Gastroesophageal sphincter (tissue), 4 donors: Measurements from ENCODE around the gene C1QTNF9. TPM values are rescaled to one million over a fixed set of nuclear protein-coding genes. Genes with fewer than 3 reads are reported as not detected.
"Not testable (repeated sequence)": the region's sequence is repeated elsewhere in the genome, so short reads cannot be mapped to it uniquely, and the experiment has no call there.

Source experiments
- ATAC-seq: fragments of 150-250 bp; one replicate; pipeline ENCODE4 v1.9.1; 2016; ENCODE audit warnings: mild to moderate bottlenecking, moderate library complexity
- H3K27ac ChIP-seq, 4 donors: fragments of 200-600 bp; sonication (generic) in 3 of 4; 1 replicate in 3 of 4; 2 replicates in 1 of 4; pipeline ENCODE4 v1.5.1; 2016 to 2019
- H3K27me3 ChIP-seq: fragments of 200-600 bp; sonication (generic); one replicate; pipeline ENCODE4 v1.5.1; 2019
- H3K36me3 ChIP-seq, 2 donors: fragments of 200-600 bp; sonication (generic); one replicate each; pipeline ENCODE4 v1.5.1; 2019; ENCODE audit warnings: control low read depth in 1 of 2
- H3K4me1 ChIP-seq, 3 donors: fragments of 200-600 bp; sonication (generic); 1 replicate in 2 of 3; 2 replicates in 1 of 3; pipeline ENCODE4 v1.5.1; 2016 to 2019; ENCODE audit warnings: control low read depth in 2 of 3
- H3K4me3 ChIP-seq, 2 donors: fragments of 200-600 bp; sonication (generic); one replicate each; pipeline ENCODE4 v1.5.1; 2019; ENCODE audit warnings: mild to moderate bottlenecking in 1 of 2, moderate library complexity in 1 of 2
- H3K9me3 ChIP-seq, 3 donors: fragments of 200-600 bp; sonication (generic); one replicate each; pipeline ENCODE4 v1.5.1; 2017 to 2019; ENCODE audit warnings: control low read depth in 2 of 3
- EP300 ChIP-seq: sonication (generic); formaldehyde crosslinking; IDR thresholded peaks from one replicate; pipeline ENCODE4 v1.6.1; 2017; ENCODE audit warnings: antibody characterized with exemption, mild to moderate bottlenecking
- POLR2A ChIP-seq, 2 donors: fragments of 450-650 bp; IDR thresholded peaks; one replicate each; pipeline ENCODE4 v1.6.1; 2017; ENCODE audit warnings: antibody characterized with exemption in 2 of 2, mild to moderate bottlenecking in 2 of 2, moderate library complexity in 1 of 2
- POLR2AphosphoS5 ChIP-seq: sonication (generic); formaldehyde crosslinking; IDR thresholded peaks from one replicate; pipeline ENCODE4 v1.6.1; 2017; ENCODE audit warnings: antibody characterized with exemption
- WGBS, 2 donors: methylation state at CpG; one replicate each; pipeline ENCODE4 v1.1.5; 2018; ENCODE audit warnings: low coverage in 1 of 2; 5-methylcytosine and 5-hydroxymethylcytosine counted together
- total RNA-seq, 4 donors: library from RNA; depleted of rRNA; stranded (reverse); fragments of >200 nt; gene quantifications; one replicate each; pipeline ENCODE4 v1.1.0, GENCODE V29; 2016
- TF ChIP-seq, protein P1 (sequence below), 4 experiments: fragments of 200-600 bp in 2 of 4; fragments of 450-650 bp in 2 of 4; sonication (generic) in 1 of 4; IDR thresholded peaks; one replicate each; pipeline ENCODE4 v1.5.1; 2017 to 2019; ENCODE audit warnings: antibody characterized with exemption in 4 of 4, mild to moderate bottlenecking in 2 of 4, moderate library complexity in 2 of 4

Gene C1QTNF9, protein sequence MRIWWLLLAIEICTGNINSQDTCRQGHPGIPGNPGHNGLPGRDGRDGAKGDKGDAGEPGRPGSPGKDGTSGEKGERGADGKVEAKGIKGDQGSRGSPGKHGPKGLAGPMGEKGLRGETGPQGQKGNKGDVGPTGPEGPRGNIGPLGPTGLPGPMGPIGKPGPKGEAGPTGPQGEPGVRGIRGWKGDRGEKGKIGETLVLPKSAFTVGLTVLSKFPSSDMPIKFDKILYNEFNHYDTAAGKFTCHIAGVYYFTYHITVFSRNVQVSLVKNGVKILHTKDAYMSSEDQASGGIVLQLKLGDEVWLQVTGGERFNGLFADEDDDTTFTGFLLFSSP
- 1 to 10 TPM in 2 of 4 donors, under 1 TPM in 1, not detected in 1; 0.81 to 2.4 (median 1.1) TPM for total RNA-seq

DNA sequence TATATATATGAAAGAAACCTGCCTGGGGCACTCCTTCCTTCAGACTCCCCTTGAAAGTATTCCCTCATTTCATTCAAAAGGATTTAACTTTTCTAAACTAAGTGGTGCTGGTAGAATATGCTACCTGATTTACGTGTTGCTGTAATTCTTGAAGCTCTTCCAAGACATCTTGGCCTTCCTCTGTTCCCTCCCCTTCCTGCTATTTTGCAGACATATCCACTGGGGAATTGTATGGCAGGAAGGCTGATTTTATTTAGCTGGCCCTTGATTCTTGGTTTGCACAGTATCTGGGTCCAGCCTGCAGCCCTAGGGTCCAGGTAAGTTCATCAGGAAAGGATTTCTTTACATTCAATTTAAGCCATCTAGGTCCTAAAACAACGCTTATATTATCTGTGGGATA lies at the start of gene C1QTNF9:
Gene C1QTNF9, plus strand, starts transcription at position 281 of the 400 bp plus-strand sequence. CDS start 6,424 bp downstream, outside the sequence.
- H3K27me3 ChIP-seq, H3K9me3 ChIP-seq, ATAC-seq, H3K4me3 ChIP-seq, H3K36me3 ChIP-seq, H3K4me1 ChIP-seq: not testable (repeated sequence)
- H3K27ac ChIP-seq, result peak within 1 kb of the TSS in 1 of 4 donors; percentile 52
- 41 to 57% methylated on average over 1 to 2 of the region's 2 CpGs for WGBS, 2 donors

DNA sequence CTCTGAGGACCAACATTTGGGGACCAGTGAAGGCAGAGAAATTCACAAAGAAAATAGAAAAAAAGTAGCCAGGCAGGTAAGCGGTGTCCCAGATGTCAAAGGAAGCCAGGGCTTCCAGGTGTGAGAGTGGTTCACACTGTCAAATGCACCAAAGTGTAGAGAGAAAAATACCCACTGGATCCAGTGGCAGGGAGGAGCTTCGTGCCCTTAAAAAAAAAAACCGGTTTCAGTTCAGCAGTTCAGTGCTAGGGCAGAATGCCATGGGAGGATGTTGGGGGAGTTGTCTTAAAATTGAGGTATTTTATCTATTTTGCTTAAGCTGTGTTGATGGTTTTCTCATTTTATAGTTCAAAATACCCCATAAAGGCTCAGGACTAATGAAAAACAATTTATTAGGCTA lies 47.8 kb upstream of the C1QTNF9 start:
- H3K4me3 ChIP-seq, result no peak overlapping the region
- H3K4me1 ChIP-seq, result peaks cover 0 to 11% (median 0%) of the 10 kb centered on the region in 3 donors
- no peaks in the 10 kb centered on the region for H3K27me3 ChIP-seq
- no peak overlapping the region for H3K27ac ChIP-seq
- no peaks in the 10 kb centered on the region for H3K9me3 ChIP-seq
- WGBS, 2 donors, result 75 to 77% methylated on average over 3 of the region's 3 CpGs
- no peaks in the 10 kb centered on the region for H3K36me3 ChIP-seq
- TF ChIP-seq POLR2AphosphoS5 (no peak), EP300 (no peak), POLR2A (IDR thresholded peaks at IDR 0.05) (no peak)
- TF ChIP-seq, protein P1, sequence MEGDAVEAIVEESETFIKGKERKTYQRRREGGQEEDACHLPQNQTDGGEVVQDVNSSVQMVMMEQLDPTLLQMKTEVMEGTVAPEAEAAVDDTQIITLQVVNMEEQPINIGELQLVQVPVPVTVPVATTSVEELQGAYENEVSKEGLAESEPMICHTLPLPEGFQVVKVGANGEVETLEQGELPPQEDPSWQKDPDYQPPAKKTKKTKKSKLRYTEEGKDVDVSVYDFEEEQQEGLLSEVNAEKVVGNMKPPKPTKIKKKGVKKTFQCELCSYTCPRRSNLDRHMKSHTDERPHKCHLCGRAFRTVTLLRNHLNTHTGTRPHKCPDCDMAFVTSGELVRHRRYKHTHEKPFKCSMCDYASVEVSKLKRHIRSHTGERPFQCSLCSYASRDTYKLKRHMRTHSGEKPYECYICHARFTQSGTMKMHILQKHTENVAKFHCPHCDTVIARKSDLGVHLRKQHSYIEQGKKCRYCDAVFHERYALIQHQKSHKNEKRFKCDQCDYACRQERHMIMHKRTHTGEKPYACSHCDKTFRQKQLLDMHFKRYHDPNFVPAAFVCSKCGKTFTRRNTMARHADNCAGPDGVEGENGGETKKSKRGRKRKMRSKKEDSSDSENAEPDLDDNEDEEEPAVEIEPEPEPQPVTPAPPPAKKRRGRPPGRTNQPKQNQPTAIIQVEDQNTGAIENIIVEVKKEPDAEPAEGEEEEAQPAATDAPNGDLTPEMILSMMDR (IDR thresholded peaks at IDR 0.05), result no peak
- ATAC-seq, result no peak

DNA sequence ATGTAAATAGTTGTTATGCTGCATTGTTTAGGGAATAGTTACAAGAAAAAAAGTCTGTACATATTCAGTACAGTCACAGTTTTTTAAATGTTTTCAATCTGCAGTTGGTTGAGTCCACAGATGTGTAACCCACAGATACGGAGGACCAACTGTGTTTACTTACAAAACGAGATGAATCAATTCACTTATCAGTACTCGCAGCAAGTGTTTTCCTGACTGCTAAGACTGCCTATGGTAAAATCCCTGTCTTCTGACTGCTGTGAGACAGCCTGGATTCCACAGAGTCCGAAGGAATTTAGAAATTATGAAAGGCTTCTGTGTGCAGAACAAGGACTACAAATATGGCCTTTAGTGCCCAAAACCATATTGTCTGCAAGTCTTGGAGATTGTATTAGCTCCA lies 45.7 kb upstream of the C1QTNF9 start:
- 29 to 52% methylated on average over 4 of the region's 4 CpGs for WGBS, 2 donors
- H3K27ac ChIP-seq, result peak overlapping the region in 1 of 4 donors; percentile 25

DNA sequence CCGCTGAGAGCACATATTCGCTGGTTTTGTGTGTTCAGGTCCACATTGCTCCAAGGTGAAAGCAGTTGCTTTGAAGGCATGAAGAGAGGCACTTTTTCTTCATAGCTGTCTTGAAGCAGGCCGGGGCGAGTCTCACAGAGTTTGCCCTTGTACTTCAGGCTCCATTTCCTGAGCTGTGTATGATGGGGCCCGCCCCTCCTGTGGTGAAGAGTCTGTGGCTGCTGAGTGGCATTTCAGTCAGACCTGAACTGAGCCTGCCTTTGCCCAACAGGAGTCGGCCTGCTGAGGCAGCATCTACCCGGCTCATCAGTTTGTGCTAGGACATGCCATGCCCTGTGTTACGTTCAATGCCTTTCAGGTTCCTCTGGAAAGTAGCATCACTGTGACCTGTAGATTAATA lies 44.4 kb upstream of the C1QTNF9 start:
- Histone ChIP-seq H3K4me3 (no peak overlapping the region), H3K4me1 (peaks cover 0 to 24% (median 0%) of the 10 kb centered on the region in 3 donors), H3K27me3 (no peaks in the 10 kb centered on the region), H3K27ac (peak overlapping the region in 2 of 4 donors; percentile 7 to 31), H3K36me3 (no peaks in the 10 kb centered on the region), H3K9me3 (no peaks in the 10 kb centered on the region)
- WGBS, 2 donors, result 87 to 92% methylated on average over 4 of the region's 8 CpGs
- no peak for TF ChIP-seq POLR2AphosphoS5
- no peak for TF ChIP-seq EP300
- TF ChIP-seq, protein P1 (IDR thresholded peaks at IDR 0.05), result no peak
- TF ChIP-seq POLR2A (IDR thresholded peaks at IDR 0.05), result no peak
- no peak for ATAC-seq

More for the DNA sequence above, 45.7 kb upstream of the C1QTNF9 start:
- Histone ChIP-seq H3K4me1 (peaks cover 0 to 23% (median 0%) of the 10 kb centered on the region in 3 donors), H3K27me3 (no peaks in the 10 kb centered on the region), H3K36me3 (no peaks in the 10 kb centered on the region), H3K4me3 (no peak overlapping the region), H3K9me3 (no peaks in the 10 kb centered on the region)
- ATAC-seq, result no peak
- no peak for TF ChIP-seq EP300
- no peak for TF ChIP-seq POLR2AphosphoS5
- TF ChIP-seq POLR2A (IDR thresholded peaks at IDR 0.05), result no peak
- TF ChIP-seq, protein P1 (IDR thresholded peaks at IDR 0.05), result no peak

DNA sequence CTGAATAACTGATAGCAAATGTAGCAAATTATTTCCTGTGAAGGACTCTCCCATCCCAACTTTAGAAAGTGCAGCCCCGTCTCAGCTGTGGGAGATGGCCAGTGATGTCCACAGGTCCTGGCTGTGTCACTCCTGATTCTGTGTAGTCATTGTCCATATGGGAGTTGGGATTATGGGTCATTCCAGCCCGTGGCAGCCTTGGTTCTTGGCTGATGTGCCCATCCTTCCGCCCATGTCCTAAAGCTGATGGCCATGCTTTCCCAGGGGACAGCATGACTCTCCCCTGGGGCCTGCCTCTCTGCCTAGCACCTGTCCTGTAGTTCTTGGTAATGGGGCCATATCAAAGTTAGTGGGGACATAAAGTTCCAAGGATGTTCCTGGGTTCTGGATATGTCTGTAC lies 43.9 kb upstream of the C1QTNF9 start:
- H3K4me1 ChIP-seq, result peaks cover 0 to 28% (median 0%) of the 10 kb centered on the region in 3 donors
- H3K27ac ChIP-seq, result peak overlapping the region in 1 of 4 donors; percentile 31
- no peaks in the 10 kb centered on the region for H3K27me3 ChIP-seq
- H3K36me3 ChIP-seq, result no peaks in the 10 kb centered on the region
- no peak for ATAC-seq
- H3K9me3 ChIP-seq, result no peaks in the 10 kb centered on the region
- H3K4me3 ChIP-seq, result no peak overlapping the region
- no CpG with 5 or more reads among the region's 3 CpGs for WGBS, 2 donors
- TF ChIP-seq POLR2AphosphoS5 (no peak), EP300 (no peak), POLR2A (IDR thresholded peaks at IDR 0.05) (no peak)
- TF ChIP-seq, protein P1 (IDR thresholded peaks at IDR 0.05), result no peak
